NCI-H2227 (cell line): ENCODE data around the gene PARD3B.

ENCODE experiments used
- DNase-seq: peaks from one replicate; lab custom pipeline; 2025; ENCODE audit not compliant: unreplicated experiment; lab: John Stamatoyannopoulos, UW

The PARD3B gene, protein sequence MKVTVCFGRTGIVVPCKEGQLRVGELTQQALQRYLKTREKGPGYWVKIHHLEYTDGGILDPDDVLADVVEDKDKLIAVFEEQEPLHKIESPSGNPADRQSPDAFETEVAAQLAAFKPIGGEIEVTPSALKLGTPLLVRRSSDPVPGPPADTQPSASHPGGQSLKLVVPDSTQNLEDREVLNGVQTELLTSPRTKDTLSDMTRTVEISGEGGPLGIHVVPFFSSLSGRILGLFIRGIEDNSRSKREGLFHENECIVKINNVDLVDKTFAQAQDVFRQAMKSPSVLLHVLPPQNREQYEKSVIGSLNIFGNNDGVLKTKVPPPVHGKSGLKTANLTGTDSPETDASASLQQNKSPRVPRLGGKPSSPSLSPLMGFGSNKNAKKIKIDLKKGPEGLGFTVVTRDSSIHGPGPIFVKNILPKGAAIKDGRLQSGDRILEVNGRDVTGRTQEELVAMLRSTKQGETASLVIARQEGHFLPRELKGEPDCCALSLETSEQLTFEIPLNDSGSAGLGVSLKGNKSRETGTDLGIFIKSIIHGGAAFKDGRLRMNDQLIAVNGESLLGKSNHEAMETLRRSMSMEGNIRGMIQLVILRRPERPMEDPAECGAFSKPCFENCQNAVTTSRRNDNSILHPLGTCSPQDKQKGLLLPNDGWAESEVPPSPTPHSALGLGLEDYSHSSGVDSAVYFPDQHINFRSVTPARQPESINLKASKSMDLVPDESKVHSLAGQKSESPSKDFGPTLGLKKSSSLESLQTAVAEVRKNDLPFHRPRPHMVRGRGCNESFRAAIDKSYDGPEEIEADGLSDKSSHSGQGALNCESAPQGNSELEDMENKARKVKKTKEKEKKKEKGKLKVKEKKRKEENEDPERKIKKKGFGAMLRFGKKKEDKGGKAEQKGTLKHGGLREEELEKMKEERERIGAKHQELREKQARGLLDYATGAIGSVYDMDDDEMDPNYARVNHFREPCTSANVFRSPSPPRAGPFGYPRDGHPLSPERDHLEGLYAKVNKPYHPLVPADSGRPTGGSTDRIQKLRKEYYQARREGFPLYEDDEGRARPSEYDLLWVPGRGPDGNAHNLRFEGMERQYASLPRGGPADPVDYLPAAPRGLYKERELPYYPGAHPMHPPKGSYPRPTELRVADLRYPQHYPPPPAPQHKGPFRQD (N-terminal part only)

DNA sequence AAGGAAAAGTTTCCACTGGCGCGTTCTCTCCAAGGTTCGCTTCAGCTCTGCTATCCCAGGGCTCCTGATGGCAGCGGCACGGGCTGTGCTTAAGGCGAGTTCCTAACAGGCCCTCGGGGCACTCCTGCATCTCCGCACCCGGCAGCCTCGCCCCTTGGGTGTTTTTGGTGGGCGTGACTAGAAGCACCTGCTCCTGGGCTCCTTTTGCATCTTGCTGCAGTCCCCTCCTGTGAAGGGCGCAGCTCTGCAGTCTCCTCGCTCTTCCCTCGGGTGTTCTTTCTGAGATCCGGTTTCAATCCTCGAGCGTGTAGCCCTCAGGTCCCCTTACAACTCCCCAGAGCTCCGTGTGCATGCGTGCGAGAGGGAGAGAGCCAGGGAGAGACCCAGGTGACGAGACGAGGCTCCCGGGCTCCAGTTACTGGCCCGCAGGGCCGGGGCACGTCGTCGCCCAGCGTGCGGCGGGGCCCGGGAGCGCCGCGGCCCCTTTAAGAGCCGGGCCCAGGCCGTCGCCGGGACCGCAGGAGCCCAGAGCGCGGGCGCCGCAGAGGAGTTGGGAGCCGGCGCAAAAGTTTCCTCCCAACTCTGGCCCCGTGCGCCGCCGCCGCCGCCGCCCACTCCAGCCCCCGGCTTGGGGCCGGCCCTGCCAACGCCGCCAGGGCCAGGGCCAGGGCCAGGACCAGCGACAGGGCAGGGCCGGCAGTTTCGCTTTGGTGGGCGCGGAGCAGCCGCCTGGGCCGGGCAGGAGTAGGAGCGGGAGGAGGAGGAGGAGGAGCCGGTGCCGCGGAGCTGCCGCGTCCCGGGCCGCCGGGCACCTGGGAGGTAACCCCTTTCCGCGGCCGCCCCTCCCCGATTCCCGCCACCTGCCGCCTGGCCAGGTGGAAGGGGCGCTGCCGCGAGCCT lies at the start of gene PARD3B:
PARD3B (plus strand) TSS at position 515 of the 900 bp plus-strand sequence. CDS start 525 bp downstream, outside the sequence.
- DNase-seq: peak; percentile 83

GRCh38 chr2:204496779-204497178 lies 48.5 kb upstream of the PARD3B start:
- DNase-seq: no peak

DNA sequence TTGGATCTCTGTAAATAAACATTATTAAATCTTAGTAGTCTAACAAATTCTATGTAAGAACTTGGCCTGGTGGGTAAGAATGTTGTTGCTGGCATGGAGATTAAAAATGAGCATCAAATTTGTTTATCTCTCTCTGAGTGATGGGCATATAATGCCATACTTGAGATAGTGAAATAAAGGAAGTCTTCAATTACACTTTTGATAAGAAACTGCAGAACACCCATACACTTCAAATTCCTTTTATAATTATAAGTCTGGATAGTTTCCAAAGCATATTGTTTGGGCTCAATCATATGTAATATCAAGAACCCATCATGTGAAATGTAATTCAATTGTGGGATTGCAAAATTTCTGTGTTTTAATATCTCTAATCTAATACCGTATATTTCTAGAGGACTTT lies 47.4 kb upstream of the PARD3B start:
- no peak for DNase-seq

- DNase-seq: no peak
These were observed 47.0 kb upstream of the PARD3B start for GRCh38 chr2:204498291-204498690.

DNA sequence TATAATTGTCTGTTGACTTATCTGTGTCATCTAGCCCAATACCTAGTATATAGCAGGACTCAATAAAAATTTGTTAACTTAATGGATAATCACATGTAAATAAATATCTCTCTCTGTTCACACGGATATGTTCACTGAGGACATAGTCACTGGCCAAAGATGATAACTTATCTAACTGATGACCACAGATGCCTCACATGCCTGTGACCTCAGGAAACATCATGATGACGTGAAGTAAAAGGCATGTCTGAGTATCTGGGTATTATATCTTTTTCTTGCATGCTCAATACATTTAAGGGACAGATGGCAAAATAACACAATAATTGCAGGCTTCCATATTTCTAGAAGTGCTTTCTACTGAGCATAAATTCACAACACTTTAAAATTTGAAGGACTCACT lies 41.4 kb upstream of the PARD3B start:
- DNase-seq: no peak

DNA sequence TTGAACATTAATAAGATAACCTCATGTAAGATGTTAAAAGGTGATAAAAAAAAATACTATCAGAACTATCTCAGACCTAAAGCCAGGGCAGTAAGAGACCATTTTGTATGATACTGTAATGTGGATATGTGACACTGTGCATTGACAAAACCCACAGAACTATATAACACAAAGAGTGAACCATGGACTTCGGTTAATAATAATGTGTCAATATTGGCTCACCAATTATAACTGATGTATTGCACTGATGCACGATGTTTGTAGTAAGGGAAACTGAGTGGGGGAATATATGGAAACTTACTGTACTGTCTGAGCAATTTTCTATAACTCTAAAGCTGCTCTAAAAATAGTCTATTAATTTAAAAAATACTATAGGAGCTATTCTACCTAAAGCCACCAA lies 40.7 kb upstream of the PARD3B start:
- DNase-seq: no peak

GRCh38 chr2:204505488-204505887 lies 39.8 kb upstream of the PARD3B start:
- no peak for DNase-seq

- no peak for DNase-seq
These were observed 39.3 kb upstream of the PARD3B start for GRCh38 chr2:204505946-204506345.

DNA sequence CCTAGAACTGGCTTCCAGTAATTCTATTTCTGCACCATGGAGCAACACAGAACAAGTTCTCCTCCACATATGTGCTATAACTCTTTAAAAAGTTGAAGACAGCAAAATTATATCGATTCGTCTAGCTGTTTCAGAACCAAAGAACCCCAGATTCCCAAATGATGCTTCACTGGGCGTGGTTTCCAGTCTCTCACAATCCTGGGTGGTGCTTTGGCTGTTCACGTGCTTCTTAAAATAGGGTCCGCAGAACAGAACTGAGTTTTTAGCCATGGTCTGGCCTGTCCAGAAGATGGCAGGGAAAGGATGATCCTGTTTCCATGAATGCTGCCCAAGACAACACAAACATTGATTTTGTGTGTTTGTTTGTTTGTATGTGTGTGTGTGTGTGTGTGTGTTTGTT lies 37.6 kb upstream of the PARD3B start:
- no peak for DNase-seq

DNA sequence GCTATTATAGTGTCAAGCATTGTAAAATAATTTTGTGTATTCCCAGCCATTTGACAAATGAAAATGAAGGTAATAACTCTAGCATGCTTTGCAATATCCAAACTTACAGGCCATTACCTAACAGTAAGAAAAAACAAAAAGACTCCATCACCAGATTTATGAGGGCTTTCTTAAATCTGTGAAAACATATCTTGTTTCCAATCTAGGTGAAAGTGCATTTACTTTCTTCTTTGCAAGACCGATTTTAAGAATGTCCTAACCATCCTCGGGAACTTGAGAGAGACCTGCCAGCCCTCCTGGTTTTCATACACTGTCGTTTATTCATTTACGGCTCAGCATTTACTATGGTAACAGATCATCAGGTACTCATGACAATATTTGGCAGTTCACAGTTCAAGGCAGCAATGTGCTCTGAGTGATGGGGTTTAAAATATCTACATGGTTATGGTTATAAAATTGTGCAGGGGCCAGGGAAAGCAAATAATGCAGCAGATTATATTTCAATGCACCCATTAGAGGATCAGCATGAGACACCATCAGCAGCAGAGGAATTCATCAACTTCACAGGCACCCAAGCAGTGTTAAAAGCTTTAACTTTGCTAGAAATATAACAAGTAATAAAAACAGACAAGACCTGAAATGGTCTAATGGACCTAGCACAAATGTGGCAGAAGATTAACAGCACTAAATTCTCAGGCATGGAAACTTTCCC lies 34.4 kb upstream of the PARD3B start:
- no peak for DNase-seq

DNA sequence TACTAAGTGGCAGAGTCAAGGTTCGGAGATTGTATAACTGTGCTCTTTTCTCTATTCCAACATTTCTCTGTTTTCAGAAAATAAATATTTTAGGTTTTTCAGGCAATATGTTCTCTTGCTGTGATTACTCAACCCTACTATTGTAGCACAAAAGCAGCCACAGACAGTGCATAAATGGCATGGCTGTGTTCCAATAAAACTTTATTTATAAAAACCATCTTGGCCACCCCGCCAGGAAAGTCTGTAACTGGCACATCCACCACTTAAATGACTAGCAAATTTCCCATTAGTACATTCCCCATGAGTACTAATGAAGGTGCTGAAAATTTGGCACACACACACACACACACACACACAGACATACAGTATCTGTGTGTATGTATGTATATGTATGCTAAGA lies 30.8 kb upstream of the PARD3B start:
- DNase-seq: no peak

DNA sequence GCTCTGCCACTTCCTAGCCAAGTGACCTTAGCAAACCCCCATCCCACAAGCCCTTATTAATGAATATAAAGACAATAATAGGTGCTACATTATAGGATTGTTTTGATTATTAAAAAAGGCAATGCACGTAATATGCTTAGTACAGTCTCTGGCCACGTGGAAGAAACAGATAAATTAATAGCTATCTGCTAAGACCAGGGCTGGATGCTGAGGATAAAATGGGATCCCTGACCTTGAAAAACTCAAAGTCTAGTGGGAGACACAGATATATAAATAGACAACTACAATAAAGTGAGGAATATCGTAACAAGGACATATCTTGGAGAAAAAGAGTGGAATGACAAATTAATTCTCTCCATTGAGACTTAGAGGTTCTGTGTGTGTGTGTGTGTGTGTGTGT lies 29.9 kb upstream of the PARD3B start:
- no peak for DNase-seq

GRCh38 chr2:204517154-204517553 lies 28.1 kb upstream of the PARD3B start:
- DNase-seq: no peak

DNA sequence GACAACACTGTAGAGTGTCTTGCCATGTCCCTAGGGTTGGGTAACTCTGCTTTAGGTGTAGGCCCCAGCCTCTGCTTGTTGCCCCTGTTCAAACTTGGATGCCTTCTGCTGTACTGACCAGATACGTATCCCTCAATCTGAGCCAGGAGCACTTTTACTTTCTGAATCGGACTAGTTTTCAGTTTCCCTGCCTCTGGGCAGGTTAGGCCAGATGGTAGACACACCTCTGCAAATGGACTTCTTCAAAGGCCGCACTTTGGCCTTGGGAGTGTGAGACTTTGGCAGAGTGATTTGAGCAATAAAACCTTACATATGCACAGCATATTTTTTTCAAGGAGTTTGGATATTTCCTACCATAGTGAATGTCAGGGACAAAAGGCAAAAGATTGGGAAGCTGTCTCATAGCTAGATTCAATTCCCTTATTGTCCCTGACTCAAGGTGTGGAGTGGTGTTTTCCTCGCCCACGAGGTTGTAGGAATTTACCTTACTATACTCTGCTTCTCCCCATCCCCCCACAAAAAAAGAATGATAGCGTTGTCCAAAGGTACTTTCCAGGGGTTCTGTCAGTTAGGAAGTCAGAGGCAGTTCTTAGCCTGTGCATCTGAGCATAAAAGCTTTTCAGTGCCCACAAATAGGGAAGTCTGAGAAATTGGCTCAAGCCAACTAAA lies 15.3 kb upstream of the PARD3B start:
- DNase-seq: no peak

GRCh38 chr2:204530464-204530805 lies 14.8 kb upstream of the PARD3B start:
- no peak for DNase-seq

DNA sequence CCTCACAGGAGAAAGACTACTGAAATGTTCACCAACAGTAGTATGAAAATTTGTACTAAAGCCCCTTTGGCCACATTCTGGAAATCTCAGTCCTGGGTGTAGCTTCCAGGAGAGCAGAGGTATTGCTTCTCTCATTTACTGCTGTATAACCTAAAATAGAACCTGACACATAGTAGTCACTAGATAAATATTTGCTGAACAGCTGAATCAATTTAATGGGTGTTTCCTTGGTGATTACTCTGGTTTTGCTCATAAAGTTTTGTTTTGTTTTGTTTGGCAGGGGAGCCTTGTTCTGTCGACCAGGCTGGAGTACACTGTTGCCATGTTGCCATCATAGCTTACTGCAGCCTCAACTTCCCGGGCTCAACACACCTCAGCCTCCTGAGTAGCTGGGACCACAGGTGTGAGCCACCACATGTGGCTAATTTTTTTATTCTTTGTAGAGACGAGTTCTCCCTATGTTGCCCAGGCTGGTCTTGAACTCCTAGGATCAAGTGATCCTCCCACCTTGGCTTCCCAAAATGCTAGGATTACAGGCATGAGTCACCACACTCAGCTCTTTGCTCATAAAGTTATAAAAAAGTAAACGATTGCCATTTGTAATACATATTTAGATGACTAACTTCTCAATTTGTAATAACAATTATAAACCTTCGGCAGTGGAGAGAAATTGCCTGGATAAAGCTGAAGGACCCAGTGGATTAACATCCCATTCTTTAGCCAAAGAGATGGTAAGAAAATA lies 11.5 kb upstream of the PARD3B start:
- DNase-seq: no peak

DNA sequence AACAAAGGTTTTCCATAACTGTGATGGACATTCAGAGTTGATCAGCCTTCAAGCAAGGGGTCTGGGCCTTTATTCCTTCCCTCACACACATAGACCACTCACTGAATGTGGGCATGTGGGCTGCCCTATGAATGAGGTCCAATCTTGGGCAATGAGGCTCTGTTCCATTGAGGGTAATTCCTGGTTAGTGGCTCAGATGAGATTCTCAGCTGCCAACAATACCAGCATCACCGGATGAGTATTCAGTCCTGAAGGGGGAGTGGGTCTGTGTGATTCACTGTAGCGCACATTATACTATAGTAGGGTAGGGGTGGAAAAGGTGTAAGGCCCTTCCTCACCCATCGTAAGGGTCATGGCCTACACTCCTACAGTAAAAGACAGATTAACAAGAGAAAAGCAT lies 9.9 kb upstream of the PARD3B start:
- no peak for DNase-seq

- DNase-seq: no peak
These were observed 9.5 kb upstream of the PARD3B start for GRCh38 chr2:204535764-204536163.
